Mesendoderm (in vitro differentiated cells): Measurements from ENCODE around the gene HOTAIR.

Source experiments
- DNase-seq: peaks from one replicate; pipeline ENCODE4 v3.0.0; 2013
- H2AK5ac ChIP-seq: 2 replicates; pipeline ENCODE4 v1.6.1; 2013; ENCODE audit warnings: low read length, inconsistent platforms
- H2BK120ac ChIP-seq: 2 replicates; pipeline ENCODE4 v1.6.1; 2013; ENCODE audit warnings: low read depth, mild to moderate bottlenecking, low read length, moderate library complexity, mixed read lengths
- H2BK15ac ChIP-seq: replicated peaks from 2 replicates; pipeline ENCODE4 v1.6.1; 2013; ENCODE audit warnings: low read depth, mild to moderate bottlenecking, moderate library complexity
- H2BK5ac ChIP-seq: 2 replicates; pipeline ENCODE4 v1.6.1; 2013; ENCODE audit warnings: low read length, inconsistent platforms
- H3K18ac ChIP-seq: 2 replicates; pipeline ENCODE4 v1.6.1; 2013; ENCODE audit warnings: mild to moderate bottlenecking, low read length, mixed read lengths
- H3K23ac ChIP-seq: one replicate; pipeline ENCODE4 v1.6.1; 2013; ENCODE audit warnings: low read length
- H3K27ac ChIP-seq: 2 replicates; pipeline ENCODE4 v1.5.1; 2013; ENCODE audit warnings: low read depth, mild to moderate bottlenecking, inconsistent platforms, low read length, moderate library complexity
- H3K27me3 ChIP-seq: 2 replicates; pipeline ENCODE4 v1.6.1; 2013; ENCODE audit warnings: low read length, control low read depth, mild to moderate bottlenecking, inconsistent platforms; ENCODE audit not compliant: insufficient read depth, poor library complexity
- H3K36me3 ChIP-seq: 2 replicates; pipeline ENCODE4 v1.6.1; 2013; ENCODE audit warnings: low read length, inconsistent platforms; ENCODE audit not compliant: control insufficient read depth, insufficient read depth
- H3K4ac ChIP-seq: one replicate; pipeline ENCODE4 v1.6.1; 2013; ENCODE audit warnings: low read depth, mild to moderate bottlenecking, low read length, moderate library complexity
- H3K4me1 ChIP-seq: 2 replicates; pipeline ENCODE4 v1.6.1; 2013; ENCODE audit warnings: low read depth, low read length, inconsistent platforms; ENCODE audit not compliant: control insufficient read depth
- H3K4me2 ChIP-seq: 2 replicates; pipeline ENCODE4 v1.6.1; 2013; ENCODE audit warnings: low read length
- H3K4me3 ChIP-seq: 2 replicates; pipeline ENCODE4 v1.5.1; 2013; ENCODE audit warnings: mild to moderate bottlenecking, low read length
- H3K56ac ChIP-seq: one replicate; pipeline ENCODE4 v1.6.1; 2013; ENCODE audit warnings: low read length
- H3K79me1 ChIP-seq: 2 replicates; pipeline ENCODE4 v1.6.1; 2013; ENCODE audit warnings: low read length, inconsistent platforms
- H3K79me2 ChIP-seq: 2 replicates; pipeline ENCODE4 v1.6.1; 2013; ENCODE audit warnings: mild to moderate bottlenecking, low read length; ENCODE audit not compliant: control insufficient read depth, insufficient read depth
- H3K9ac ChIP-seq: 2 replicates; pipeline ENCODE4 v1.6.1; 2013; ENCODE audit warnings: low read length, inconsistent platforms
- H4K5ac ChIP-seq: one replicate; pipeline ENCODE4 v1.6.1; 2013; ENCODE audit warnings: low read length
- H4K8ac ChIP-seq: one replicate; pipeline ENCODE4 v1.6.1; 2013; ENCODE audit warnings: low read depth, mild to moderate bottlenecking, control low read depth, low read length, moderate library complexity
- WGBS: extraction: QIAGEN DNeasy Blood & Tissue Kit; methylation state at CpG from one replicate; pipeline ENCODE4 v1.1.7; 2013; ENCODE audit warnings: low lambda C conversion rate, missing lambda C conversion rate; ENCODE audit not compliant: insufficient coverage; ENCODE audit errors: extremely low coverage; 5-methylcytosine and 5-hydroxymethylcytosine counted together

Gene HOTAIR

DNA sequence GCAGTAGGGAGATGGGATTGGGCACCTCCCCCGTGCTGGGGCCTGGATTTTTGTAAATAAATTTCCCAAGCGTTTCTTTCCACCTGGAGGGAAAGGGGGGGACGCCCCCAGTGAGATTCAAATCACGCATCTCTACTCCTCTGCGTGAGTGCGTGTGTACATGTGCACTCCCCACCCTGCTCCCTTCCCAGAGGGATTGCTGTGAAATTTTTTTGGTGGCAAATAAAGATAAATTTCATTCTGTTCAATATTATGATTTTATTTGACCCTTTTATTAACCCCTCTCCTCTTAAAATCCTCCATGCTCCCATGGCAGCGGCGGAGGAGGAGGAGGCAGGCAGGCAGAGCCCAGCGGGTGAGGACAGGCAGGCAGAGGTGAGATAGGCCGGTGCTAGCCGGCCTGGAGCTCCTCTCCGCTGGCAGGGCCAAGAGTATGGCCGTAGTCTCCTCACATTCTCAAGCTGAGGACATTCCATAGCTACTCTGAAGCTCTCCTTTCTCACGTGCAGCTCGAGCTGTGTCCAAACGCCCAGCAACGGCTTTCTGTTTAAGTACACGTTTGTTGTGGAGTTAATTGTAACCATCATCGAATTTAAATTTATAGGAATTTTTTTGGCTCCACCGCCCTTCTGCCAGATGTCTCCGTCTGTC is 1.5 kb upstream of the HOTAIR start:
- no peak overlapping the region for H3K27ac ChIP-seq
- H2AK5ac ChIP-seq: no peak overlapping the region
- H3K27me3 ChIP-seq: peaks cover 91% of the 10 kb centered on the region
- H3K36me3 ChIP-seq: no peaks in the 10 kb centered on the region
- H3K4ac ChIP-seq: no peak overlapping the region
- H3K18ac ChIP-seq: no peak overlapping the region
- no peak overlapping the region for H3K4me3 ChIP-seq
- H3K23ac ChIP-seq: no peak overlapping the region
- H3K9ac ChIP-seq: no peak overlapping the region
- WGBS: no CpG with 5 or more reads among the region's 21 CpGs
- no peak overlapping the region for H3K4me2 ChIP-seq
- no peak overlapping the region for H2BK5ac ChIP-seq
- no peaks in the 10 kb centered on the region for H3K79me2 ChIP-seq
- H2BK120ac ChIP-seq: no peak overlapping the region
- no peak overlapping the region for H4K5ac ChIP-seq
- DNase-seq: peak; percentile 60
- H3K4me1 ChIP-seq: no peaks in the 10 kb centered on the region
- no peak overlapping the region for H4K8ac ChIP-seq
- H3K56ac ChIP-seq: no peak overlapping the region
- H3K79me1 ChIP-seq: no peaks in the 10 kb centered on the region
- H2BK15ac ChIP-seq: no peak overlapping the region

DNA sequence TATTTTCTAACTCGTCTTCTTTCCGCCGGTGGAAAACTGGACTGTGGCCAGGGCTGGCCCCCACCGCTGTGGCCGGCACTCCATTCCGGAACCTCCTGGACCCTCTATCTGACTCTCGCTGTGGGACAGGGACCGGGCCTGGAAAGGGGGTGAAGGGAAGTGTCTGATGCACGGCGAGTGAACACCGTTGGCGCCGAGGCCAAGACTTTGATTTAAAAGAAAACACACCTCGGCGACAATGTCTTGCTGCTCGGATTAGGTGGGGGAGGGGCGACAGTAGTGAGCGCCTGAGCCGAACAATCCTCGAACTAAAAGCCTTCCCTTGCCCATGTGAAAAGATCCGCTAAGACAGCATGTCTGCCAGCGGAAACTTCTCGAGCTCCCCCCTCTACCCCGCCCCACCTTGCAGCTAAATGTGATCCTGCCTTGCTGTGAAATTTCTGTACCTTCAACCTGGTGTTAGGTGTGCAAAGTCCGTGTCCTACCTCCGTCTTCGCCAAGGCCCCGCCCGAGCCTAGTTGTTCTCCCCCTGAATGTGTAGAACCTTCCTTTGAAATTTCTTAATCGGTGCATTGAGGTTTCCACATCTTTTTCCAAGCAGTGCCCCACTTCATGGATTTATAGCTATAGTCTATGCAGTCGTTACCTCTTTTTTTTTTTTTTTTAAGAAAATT is 862 bp upstream of the HOTAIR start:
- no CpG with 5 or more reads among the region's 31 CpGs for WGBS

GRCh38 chr12:53975064-53975471 is 314 bp upstream of the HOTAIR start:
- H3K4ac ChIP-seq: no peak overlapping the region
- no peak overlapping the region for H3K18ac ChIP-seq
- H3K23ac ChIP-seq: no peak overlapping the region
- H4K5ac ChIP-seq: no peak overlapping the region
- H3K27me3 ChIP-seq: peaks cover 93% of the 10 kb centered on the region
- no peak overlapping the region for H2BK5ac ChIP-seq
- no peak for DNase-seq
- no peak overlapping the region for H3K4me3 ChIP-seq
- no peaks in the 10 kb centered on the region for H3K79me2 ChIP-seq
- no peak overlapping the region for H4K8ac ChIP-seq
- WGBS: no CpG with 5 or more reads among the region's 25 CpGs
- no peak overlapping the region for H2BK15ac ChIP-seq
- no peak overlapping the region for H3K56ac ChIP-seq
- no peak overlapping the region for H2BK120ac ChIP-seq
- H3K36me3 ChIP-seq: no peaks in the 10 kb centered on the region
- no peak overlapping the region for H3K27ac ChIP-seq
- H3K4me2 ChIP-seq: no peak overlapping the region
- H3K4me1 ChIP-seq: no peaks in the 10 kb centered on the region
- no peak overlapping the region for H3K9ac ChIP-seq
- H3K79me1 ChIP-seq: no peaks in the 10 kb centered on the region
- no peak overlapping the region for H2AK5ac ChIP-seq

More for the DNA sequence above, 862 bp upstream of the HOTAIR start:
- H2BK5ac ChIP-seq: no peak overlapping the region
- H3K27me3 ChIP-seq: peaks cover 91% of the 10 kb centered on the region
- no peak overlapping the region for H3K23ac ChIP-seq
- H3K4me3 ChIP-seq: no peak overlapping the region
- H2AK5ac ChIP-seq: no peak overlapping the region
- no peaks in the 10 kb centered on the region for H3K36me3 ChIP-seq
- H4K8ac ChIP-seq: no peak overlapping the region
- no peak overlapping the region for H3K4ac ChIP-seq
- H2BK120ac ChIP-seq: no peak overlapping the region
- H3K9ac ChIP-seq: no peak overlapping the region
- no peak overlapping the region for H2BK15ac ChIP-seq
- no peak overlapping the region for H3K18ac ChIP-seq
- DNase-seq: no peak
- H3K4me2 ChIP-seq: no peak overlapping the region
- H4K5ac ChIP-seq: no peak overlapping the region
- H3K4me1 ChIP-seq: no peaks in the 10 kb centered on the region
- no peaks in the 10 kb centered on the region for H3K79me1 ChIP-seq
- H3K79me2 ChIP-seq: no peaks in the 10 kb centered on the region
- H3K56ac ChIP-seq: no peak overlapping the region
- no peak overlapping the region for H3K27ac ChIP-seq

GRCh38 chr12:53973236-53974042 is 1.3 kb downstream of the HOTAIR start:
- Histone ChIP-seq H2BK15ac (no peak overlapping the region), H3K4me2 (peak overlapping the region; percentile 54), H3K56ac (no peak overlapping the region), H3K79me2 (no peaks in the 10 kb centered on the region), H2BK120ac (no peak overlapping the region), H3K36me3 (no peaks in the 10 kb centered on the region), H3K4me3 (no peak overlapping the region), H3K18ac (no peak overlapping the region), H2AK5ac (no peak overlapping the region), H3K9ac (no peak overlapping the region), H3K27me3 (peaks cover 93% of the 10 kb centered on the region), H2BK5ac (no peak overlapping the region), H3K79me1 (no peaks in the 10 kb centered on the region), H3K4me1 (no peaks in the 10 kb centered on the region), H3K4ac (no peak overlapping the region), H4K8ac (no peak overlapping the region), H3K27ac (no peak overlapping the region), H4K5ac (no peak overlapping the region), H3K23ac (no peak overlapping the region)
- DNase-seq: no peak
- WGBS: no CpG with 5 or more reads among the region's 71 CpGs

DNA sequence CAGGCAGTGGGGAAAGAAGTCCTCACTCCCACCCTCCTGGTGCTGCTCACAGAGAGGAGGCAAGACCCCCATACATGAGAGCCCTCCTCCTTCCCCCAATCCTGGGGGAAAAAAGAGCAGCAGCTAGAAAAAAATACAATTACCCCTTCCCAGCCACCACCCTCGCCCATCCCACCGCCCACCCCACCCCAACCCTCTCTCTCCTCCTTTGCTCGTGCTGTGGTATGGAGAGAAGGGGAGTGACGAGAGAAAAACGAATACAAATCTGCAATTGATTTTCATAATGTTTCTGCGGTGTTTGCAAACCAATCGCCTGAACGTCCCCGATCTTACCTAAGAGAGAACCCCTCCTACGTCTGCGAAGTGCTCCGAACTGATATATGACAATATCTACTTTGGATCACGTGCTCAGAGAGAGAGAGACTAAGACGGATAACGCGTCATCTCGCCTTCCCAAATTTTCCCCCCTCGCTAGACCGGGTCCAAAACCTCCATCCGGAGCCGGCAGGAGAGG is 2.0 kb downstream of the HOTAIR start, which contains the start of gene HOXC11:
Gene HOXC11, plus strand, starts transcription at position 405 of the 514 bp plus-strand sequence. CDS start 116 bp downstream, outside the sequence.
- H3K36me3 ChIP-seq: no peaks in the 10 kb centered on the region
- WGBS: no CpG with 5 or more reads among the region's 21 CpGs
- H3K27ac ChIP-seq: no peak within 1 kb of the TSS
- no peak for DNase-seq
- H3K79me2 ChIP-seq: no peaks in the 10 kb centered on the region
- no peaks in the 10 kb centered on the region for H3K4me1 ChIP-seq
- no peak within 1 kb of the TSS for H2BK120ac ChIP-seq
- H3K4me3 ChIP-seq: no peak within 1 kb of the TSS
- H3K79me1 ChIP-seq: no peaks in the 10 kb centered on the region
- H2BK5ac ChIP-seq: no peak within 1 kb of the TSS
- H3K23ac ChIP-seq: no peak within 1 kb of the TSS
- H3K4ac ChIP-seq: no peak within 1 kb of the TSS
- no peak within 1 kb of the TSS for H4K8ac ChIP-seq
- no peak within 1 kb of the TSS for H4K5ac ChIP-seq
- H3K27me3 ChIP-seq: peaks cover 95% of the 10 kb centered on the region
- no peak within 1 kb of the TSS for H2BK15ac ChIP-seq
- no peak within 1 kb of the TSS for H3K9ac ChIP-seq
- H3K18ac ChIP-seq: no peak within 1 kb of the TSS
- no peak within 1 kb of the TSS for H3K56ac ChIP-seq
- H2AK5ac ChIP-seq: no peak within 1 kb of the TSS
- H3K4me2 ChIP-seq: peak within 1 kb of the TSS; percentile 54
